Vagina (tissue), 2 donors: ENCODE results near the gene ZNF296.

Experiments used
- CTCF ChIP-seq, 3 experiments: fragments of 450-650 bp in 2 of 3; fragments of 200-600 bp in 1 of 3; sonication (generic) in 1 of 3; IDR thresholded peaks; one replicate each; pipeline ENCODE4 v1.5.1; 2017 to 2019; ENCODE audit warnings: antibody characterized with exemption in 3 of 3, mild to moderate bottlenecking in 2 of 3, moderate library complexity in 2 of 3
- POLR2A ChIP-seq, 2 donors: fragments of 450-650 bp; IDR thresholded peaks; one replicate each; pipeline ENCODE4 v1.6.1; 2017; ENCODE audit warnings: antibody characterized with exemption in 2 of 2, mild to moderate bottlenecking in 2 of 2, moderate library complexity in 2 of 2

DNA sequence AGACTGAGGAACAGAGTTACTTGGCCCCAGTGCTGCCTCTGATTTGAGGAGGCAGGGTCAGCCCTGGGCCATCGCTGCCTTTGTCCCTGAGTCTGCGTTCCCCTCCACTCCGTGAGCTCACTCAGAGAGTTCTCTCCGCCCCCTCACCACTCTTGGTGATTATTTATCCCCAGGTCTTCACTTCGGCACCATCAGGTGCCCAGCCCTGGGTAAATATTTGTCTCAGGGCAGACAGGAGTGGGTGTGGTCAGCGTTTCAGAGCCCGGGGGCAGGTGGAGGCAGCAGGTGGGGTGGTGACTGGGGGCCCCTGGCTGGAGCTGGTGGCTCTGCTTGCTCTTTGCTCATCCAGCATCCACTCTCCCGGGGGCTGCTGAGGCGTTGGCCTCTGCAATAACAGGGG is 37.4 kb upstream of the ZNF296 start:
- TF ChIP-seq CTCF (IDR thresholded peaks at IDR 0.05) (no peak), POLR2A (IDR thresholded peaks at IDR 0.05) (no peak)
